Subcutaneous abdominal adipose tissue (tissue), 5 donors: Measurements from ENCODE around the gene LYRM2.

ENCODE experiments used
- H3K27ac ChIP-seq: one replicate; pipeline ENCODE4 v1.7.0; 2013; ENCODE audit warnings: low read depth, mild to moderate bottlenecking, inconsistent platforms, low read length, moderate library complexity
- H3K27me3 ChIP-seq, 5 donors: one replicate each; pipeline ENCODE4 v1.7.0; 2013; ENCODE audit warnings: low read length in 5 of 5, inconsistent platforms in 1 of 5; ENCODE audit not compliant: control insufficient read depth in 5 of 5, insufficient read depth in 4 of 5
- H3K36me3 ChIP-seq, 5 donors: one replicate each; pipeline ENCODE4 v1.7.0; 2013; ENCODE audit warnings: low read length in 5 of 5; ENCODE audit not compliant: control insufficient read depth in 5 of 5, insufficient read depth in 5 of 5
- H3K4me1 ChIP-seq, 5 donors: one replicate each; pipeline ENCODE4 v1.7.0; 2013; ENCODE audit warnings: low read length in 5 of 5, mild to moderate bottlenecking in 3 of 5, moderate library complexity in 1 of 5; ENCODE audit not compliant: control insufficient read depth in 5 of 5, insufficient read depth in 5 of 5
- H3K4me3 ChIP-seq, 5 donors: one replicate each; pipeline ENCODE4 v1.7.0; 2013; ENCODE audit warnings: low read length in 5 of 5, low read depth in 1 of 5
- H3K9ac ChIP-seq, 5 donors: one replicate each; pipeline ENCODE4 v1.7.0; 2013; ENCODE audit warnings: low read length in 5 of 5, mild to moderate bottlenecking in 4 of 5, moderate library complexity in 3 of 5
- H3K9me3 ChIP-seq, 5 donors: one replicate each; pipeline ENCODE4 v1.7.0; 2013; ENCODE audit warnings: low read length in 5 of 5; ENCODE audit not compliant: control insufficient read depth in 5 of 5
- donor health status: healthy.
- donor health status: healthy.
- donor health status: healthy.
- donor health status: healthy.
- donor health status: healthy.

LYRM2 gene

DNA sequence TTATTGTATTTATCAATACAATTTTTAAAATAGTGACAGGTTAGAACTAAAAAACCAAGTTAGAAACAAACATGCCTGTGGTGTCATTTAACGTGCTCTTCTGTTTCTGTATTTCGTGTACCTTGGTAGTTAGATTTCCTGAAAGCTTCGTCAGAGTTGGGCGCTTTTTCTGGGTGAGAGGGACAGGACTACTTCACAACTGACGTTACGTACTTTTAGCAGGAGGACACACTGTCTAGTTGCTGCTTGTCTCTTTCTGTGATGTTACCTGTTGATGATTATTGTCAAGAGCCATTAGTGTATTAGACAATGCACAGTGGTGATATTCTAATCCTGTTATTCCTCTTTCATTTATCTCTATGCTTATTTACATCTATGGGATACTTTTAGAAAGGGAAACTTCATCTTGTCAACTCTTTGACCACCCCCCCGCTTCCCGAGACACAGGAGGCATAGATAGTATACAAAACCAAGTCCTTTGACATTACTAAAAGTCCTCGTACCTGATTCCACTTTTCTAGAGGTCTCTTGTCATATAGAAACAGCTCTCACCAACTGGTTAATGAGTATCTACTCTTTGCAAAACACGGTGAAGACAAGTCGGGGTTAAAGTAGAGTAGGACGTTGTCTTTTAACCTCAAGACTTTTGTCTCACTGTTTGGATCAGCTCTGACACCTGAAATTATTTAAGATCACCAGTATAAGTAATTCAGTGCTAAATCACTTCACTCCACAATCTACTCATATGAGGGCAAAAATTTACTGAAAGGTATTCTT is 96.3 kb downstream of the LYRM2 start:
- H3K9ac ChIP-seq: no peak overlapping the region

DNA sequence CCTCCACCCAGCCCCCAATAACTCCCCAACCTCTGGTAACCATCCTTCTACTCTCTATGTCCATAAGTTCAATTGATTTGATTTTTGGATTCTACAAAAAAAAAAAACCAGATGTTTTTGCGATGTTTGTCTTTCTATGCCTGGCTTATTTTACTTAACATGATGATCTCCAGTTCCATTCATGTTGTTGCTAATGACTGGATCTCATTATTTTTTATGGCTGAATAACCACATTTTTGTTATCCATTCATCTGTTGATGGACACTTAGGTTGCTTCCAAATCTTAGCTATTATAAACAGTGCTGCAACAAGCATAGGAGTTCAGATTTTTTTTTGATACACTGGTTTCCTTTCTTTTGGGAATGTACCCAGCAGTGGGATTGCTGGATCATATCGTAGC is 98.8 kb downstream of the LYRM2 start:
- H3K9me3 ChIP-seq: no peaks in the 10 kb centered on the region
- H3K27me3 ChIP-seq: no peaks in the 10 kb centered on the region
- H3K27ac ChIP-seq: no peak overlapping the region
- no peak overlapping the region for H3K4me3 ChIP-seq
- H3K36me3 ChIP-seq: no peaks in the 10 kb centered on the region
- H3K4me1 ChIP-seq: no peaks in the 10 kb centered on the region
- H3K9ac ChIP-seq: no peak overlapping the region

More for the DNA sequence above, 96.3 kb downstream of the LYRM2 start:
- no peaks in the 10 kb centered on the region for H3K36me3 ChIP-seq
- H3K4me1 ChIP-seq: no peaks in the 10 kb centered on the region
- no peak overlapping the region for H3K27ac ChIP-seq
- H3K9me3 ChIP-seq: no peaks in the 10 kb centered on the region
- H3K4me3 ChIP-seq: no peak overlapping the region
- no peaks in the 10 kb centered on the region for H3K27me3 ChIP-seq

DNA sequence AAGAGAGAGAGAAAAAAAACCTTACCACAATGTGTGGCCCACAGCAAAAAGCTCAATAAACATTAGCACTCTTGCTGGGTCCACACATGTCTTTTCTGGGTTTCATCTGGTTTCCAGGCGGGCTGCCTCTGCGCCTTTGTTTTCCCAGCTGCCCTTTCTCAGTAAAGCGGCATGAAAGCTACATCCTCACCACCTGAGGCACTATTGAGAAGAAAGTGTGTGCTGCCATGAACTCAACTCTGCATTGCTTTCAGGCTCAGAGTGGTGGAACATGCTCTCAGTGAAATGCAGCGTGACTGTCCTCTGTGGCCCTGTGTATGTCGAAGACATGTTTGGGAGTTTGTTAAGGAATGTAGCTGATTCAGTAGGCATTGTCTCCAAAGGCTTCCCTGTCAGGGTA is 102.3 kb downstream of the LYRM2 start:
- H3K27me3 ChIP-seq: no peaks in the 10 kb centered on the region
- H3K27ac ChIP-seq: no peak overlapping the region
- H3K4me3 ChIP-seq: no peak overlapping the region
- no peaks in the 10 kb centered on the region for H3K36me3 ChIP-seq
- no peaks in the 10 kb centered on the region for H3K4me1 ChIP-seq
- H3K9me3 ChIP-seq: no peaks in the 10 kb centered on the region
- H3K9ac ChIP-seq: no peak overlapping the region

DNA sequence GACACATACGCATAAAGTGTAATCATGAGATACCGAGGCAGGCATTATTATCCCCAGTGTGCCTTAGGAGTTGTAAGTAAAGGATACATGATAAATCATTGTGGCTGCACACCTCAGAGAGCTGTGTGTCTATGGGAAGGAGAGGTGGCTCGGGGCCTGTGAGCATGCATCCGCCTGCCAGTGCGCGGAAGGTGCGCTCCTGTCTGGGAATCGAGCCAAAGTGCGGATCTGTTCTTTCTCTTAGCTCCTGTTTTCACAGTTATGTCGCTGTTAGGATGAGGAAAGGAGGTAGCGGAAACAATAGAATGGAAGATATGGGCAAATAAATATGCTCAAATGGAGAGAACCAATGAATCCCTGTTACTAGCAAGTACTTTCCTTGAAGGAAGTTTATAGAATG is 107.6 kb downstream of the LYRM2 start:
- no peak overlapping the region for H3K4me3 ChIP-seq
- no peaks in the 10 kb centered on the region for H3K9me3 ChIP-seq
- H3K27ac ChIP-seq: no peak overlapping the region
- H3K36me3 ChIP-seq: peaks cover 0 to 5% (median 0%) of the 10 kb centered on the region in 5 donors
- no peak overlapping the region for H3K9ac ChIP-seq
- no peaks in the 10 kb centered on the region for H3K27me3 ChIP-seq
- no peaks in the 10 kb centered on the region for H3K4me1 ChIP-seq

DNA sequence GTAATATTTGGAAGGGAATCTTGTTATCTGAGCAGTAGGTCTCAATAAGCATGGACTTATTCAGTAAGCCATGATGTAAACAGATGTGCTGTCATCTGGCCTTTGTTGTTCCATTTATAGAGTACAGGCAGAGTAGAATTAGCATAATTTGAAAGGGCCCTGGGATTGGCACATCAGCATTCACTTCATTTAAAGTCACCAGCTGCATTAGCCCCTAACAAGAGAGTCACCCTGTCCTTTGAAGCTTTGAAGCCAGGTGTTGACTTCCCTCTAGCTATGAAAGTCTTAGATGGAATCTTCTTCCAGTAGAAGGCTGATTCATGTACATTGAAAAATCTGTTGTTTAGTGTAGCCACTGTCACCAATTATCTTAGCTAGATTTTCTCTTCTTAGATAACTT is 109.7 kb downstream of the LYRM2 start:
- Histone ChIP-seq H3K4me1 (no peaks in the 10 kb centered on the region), H3K27me3 (no peaks in the 10 kb centered on the region), H3K4me3 (no peak overlapping the region), H3K9me3 (no peaks in the 10 kb centered on the region), H3K36me3 (peaks cover 0 to 5% (median 0%) of the 10 kb centered on the region in 5 donors), H3K27ac (no peak overlapping the region), H3K9ac (no peak overlapping the region)

DNA sequence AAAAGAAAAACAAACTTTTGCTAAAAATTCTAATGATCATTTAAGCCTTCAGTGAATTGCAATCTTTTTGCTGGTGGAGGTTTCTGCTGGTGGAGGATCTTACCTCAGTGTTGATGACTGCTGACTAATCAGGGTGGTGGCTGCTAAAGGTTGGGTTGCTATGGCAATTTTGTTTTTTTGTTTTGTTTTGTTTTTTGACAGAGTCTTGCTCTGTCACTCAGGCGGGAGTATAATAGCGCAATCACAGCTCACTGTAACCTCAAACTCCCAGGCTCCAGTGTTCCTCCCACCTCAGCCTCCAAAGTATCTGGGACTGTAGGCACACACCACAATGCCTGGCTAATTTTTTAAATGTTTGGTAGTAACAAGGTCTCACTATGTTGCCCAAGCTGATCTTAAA is 110.9 kb downstream of the LYRM2 start:
- Histone ChIP-seq H3K4me3 (no peak overlapping the region), H3K27me3 (no peaks in the 10 kb centered on the region), H3K27ac (no peak overlapping the region), H3K9me3 (no peaks in the 10 kb centered on the region), H3K4me1 (no peaks in the 10 kb centered on the region), H3K36me3 (peaks cover 0 to 5% (median 0%) of the 10 kb centered on the region in 5 donors), H3K9ac (no peak overlapping the region)

DNA sequence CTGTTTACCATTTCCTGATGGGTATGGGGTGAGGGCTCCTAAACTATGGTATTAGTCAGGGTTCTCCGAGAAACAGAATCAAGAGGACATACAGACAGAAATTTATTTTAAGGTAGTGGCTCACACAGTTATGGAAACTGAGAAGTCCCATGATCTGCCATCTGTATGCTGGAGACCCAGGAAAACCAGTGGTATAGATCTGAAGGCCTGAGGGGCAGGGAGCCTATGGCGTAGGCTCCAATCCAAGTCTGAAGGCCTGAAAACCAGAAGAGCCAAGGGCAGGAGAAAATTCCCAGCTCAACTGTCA is 112.0 kb downstream of the LYRM2 start:
- H3K4me1 ChIP-seq: no peaks in the 10 kb centered on the region
- H3K27ac ChIP-seq: no peak overlapping the region
- H3K9me3 ChIP-seq: no peaks in the 10 kb centered on the region

DNA sequence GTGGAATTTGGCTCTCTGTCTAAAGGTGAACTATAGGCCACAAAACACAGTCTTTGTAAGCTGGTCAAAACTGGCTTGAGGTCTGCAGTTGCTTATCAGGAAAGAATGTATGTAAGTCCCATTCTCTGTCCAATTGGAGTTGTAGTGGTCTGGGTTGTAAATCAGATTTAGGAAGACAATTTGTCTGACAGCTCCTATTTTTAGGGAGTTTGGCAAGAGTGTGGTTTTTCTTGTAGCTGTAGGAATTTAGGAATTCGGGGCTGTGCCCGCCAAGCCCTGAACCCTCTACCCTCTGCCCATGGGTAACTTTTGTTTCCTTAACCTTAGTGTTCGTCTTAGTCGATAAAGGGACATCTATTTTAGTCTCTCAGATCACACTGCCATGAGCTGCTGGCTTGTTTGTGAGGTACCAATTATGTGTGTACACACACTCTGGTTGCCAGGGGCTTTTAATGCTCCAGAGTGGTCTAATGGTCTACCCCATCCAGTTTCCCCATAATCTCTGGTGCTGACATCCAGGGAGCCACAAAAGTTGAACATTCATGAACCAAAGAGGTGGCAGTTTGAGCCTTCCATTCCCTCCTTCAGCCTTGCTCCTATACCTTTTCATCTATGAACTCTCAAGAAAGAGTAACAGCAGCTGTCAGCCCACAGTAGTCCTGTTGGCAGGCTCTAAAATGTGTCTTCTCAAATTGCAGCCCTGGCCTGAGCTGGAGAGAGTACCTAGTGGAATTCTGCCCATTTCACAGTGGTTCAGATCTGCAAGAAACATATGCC is 112.6 kb downstream of the LYRM2 start:
- Histone ChIP-seq H3K4me3 (no peak overlapping the region), H3K27ac (no peak overlapping the region), H3K4me1 (no peaks in the 10 kb centered on the region), H3K27me3 (no peaks in the 10 kb centered on the region), H3K36me3 (peaks cover 0 to 5% (median 0%) of the 10 kb centered on the region in 5 donors), H3K9me3 (no peaks in the 10 kb centered on the region), H3K9ac (no peak overlapping the region)

More for the DNA sequence above, 112.0 kb downstream of the LYRM2 start:
- H3K9ac ChIP-seq: no peak overlapping the region
- H3K36me3 ChIP-seq: peaks cover 0 to 5% (median 0%) of the 10 kb centered on the region in 5 donors
- H3K27me3 ChIP-seq: no peaks in the 10 kb centered on the region
- no peak overlapping the region for H3K4me3 ChIP-seq

DNA sequence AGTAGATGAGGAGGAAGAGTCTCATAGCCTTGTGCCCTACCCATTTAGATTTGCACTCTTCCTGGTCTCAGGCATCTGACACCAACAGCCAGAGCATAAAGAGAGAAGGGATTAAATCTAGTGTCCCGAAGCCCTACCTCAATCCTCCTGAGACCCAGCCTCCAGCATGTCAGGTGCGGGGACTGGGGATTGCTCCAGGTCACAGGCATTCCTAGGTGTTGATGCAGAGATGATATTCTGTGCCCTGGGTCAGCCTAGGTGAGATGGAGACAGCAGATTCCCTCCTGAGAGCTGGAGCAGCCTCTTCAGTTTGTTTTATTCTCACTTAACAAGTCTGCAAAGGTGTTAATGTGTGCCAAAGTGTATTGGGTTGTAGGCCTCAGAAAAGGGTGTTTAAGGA is 115.8 kb downstream of the LYRM2 start:
- no peak overlapping the region for H3K9ac ChIP-seq
- H3K9me3 ChIP-seq: no peaks in the 10 kb centered on the region
- H3K27me3 ChIP-seq: no peaks in the 10 kb centered on the region
- H3K4me1 ChIP-seq: no peaks in the 10 kb centered on the region
- H3K4me3 ChIP-seq: no peak overlapping the region
- H3K27ac ChIP-seq: no peak overlapping the region
- H3K36me3 ChIP-seq: no peaks in the 10 kb centered on the region

DNA sequence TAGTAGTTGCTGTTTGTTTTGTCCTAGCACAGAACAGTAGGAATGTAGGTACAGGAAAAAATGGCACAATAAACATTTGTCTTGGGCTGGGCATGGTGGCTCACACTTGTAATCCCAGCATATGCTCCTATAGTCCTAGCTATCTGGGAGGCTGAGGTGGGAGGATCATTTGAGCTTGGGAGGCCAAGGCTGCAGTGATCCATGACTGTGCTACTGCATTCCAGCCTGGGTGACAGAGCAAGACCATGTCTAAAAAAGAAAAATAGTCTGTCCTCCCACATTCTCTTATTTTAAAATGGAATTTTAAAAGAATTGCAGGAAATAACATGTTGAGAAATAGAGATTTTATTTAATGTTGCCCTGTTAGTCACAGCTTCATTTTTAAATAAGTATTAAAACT is 117.8 kb downstream of the LYRM2 start:
- Histone ChIP-seq H3K9me3 (no peaks in the 10 kb centered on the region), H3K27ac (no peak overlapping the region), H3K9ac (no peak overlapping the region), H3K27me3 (no peaks in the 10 kb centered on the region), H3K36me3 (no peaks in the 10 kb centered on the region), H3K4me3 (no peak overlapping the region), H3K4me1 (no peaks in the 10 kb centered on the region)
